ENCODE results near the gene NINJ1.

NINJ1 gene

GRCh38 chr9:93169444-93169843, 35.4 kb upstream of the NINJ1 start:
- no peak for TF ChIP-seq POLR2A (IDR thresholded peaks at IDR 0.05; ENCODE audit: low read length)
- no peak for TF ChIP-seq GATA1 (IDR thresholded peaks at IDR 0.05; ENCODE audit: low read depth, low read length)
- DNase-seq = no peak

- DNase-seq = no peak
- TF ChIP-seq GATA1 (IDR thresholded peaks at IDR 0.05; ENCODE audit: low read depth, low read length) = no peak
- TF ChIP-seq POLR2A (IDR thresholded peaks at IDR 0.05; ENCODE audit: low read length) = no peak
Observed at GRCh38 chr9:93168581-93168980, 34.5 kb upstream of the NINJ1 start.

- TF ChIP-seq POLR2A (IDR thresholded peaks at IDR 0.05; ENCODE audit: low read length) = no peak
- TF ChIP-seq GATA1 (IDR thresholded peaks at IDR 0.05; ENCODE audit: low read depth, low read length) = no peak
- no peak for DNase-seq
Observed at GRCh38 chr9:93167838-93168237, 33.8 kb upstream of the NINJ1 start.

GRCh38 chr9:93167185-93167584, 33.1 kb upstream of the NINJ1 start:
- DNase-seq = no peak
- no peak for TF ChIP-seq GATA1 (IDR thresholded peaks at IDR 0.05; ENCODE audit: low read depth, low read length)
- TF ChIP-seq POLR2A (IDR thresholded peaks at IDR 0.05; ENCODE audit: low read length) = no peak

- TF ChIP-seq GATA1 (IDR thresholded peaks at IDR 0.05; ENCODE audit: low read depth, low read length) (no peak), POLR2A (IDR thresholded peaks at IDR 0.05; ENCODE audit: low read length) (no peak)
- peak in 1 of 2 experiments; percentile 12 for DNase-seq
Observed at GRCh38 chr9:93166699-93167098, 32.6 kb upstream of the NINJ1 start.

- no peak for TF ChIP-seq POLR2A (IDR thresholded peaks at IDR 0.05; ENCODE audit: low read length)
- no peak for TF ChIP-seq GATA1 (IDR thresholded peaks at IDR 0.05; ENCODE audit: low read depth, low read length)
- DNase-seq = no peak
Observed at GRCh38 chr9:93164085-93164484, 30.0 kb upstream of the NINJ1 start.

- TF ChIP-seq POLR2A (IDR thresholded peaks at IDR 0.05; ENCODE audit: low read length) = no peak
- TF ChIP-seq GATA1 (IDR thresholded peaks at IDR 0.05; ENCODE audit: low read depth, low read length) = no peak
- DNase-seq = no peak
Observed at GRCh38 chr9:93161786-93162562, 27.9 kb upstream of the NINJ1 start.

- TF ChIP-seq GATA1 (IDR thresholded peaks at IDR 0.05; ENCODE audit: low read depth, low read length) (no peak), POLR2A (IDR thresholded peaks at IDR 0.05; ENCODE audit: low read length) (no peak)
- DNase-seq = peak; percentile 73 to 77
Observed at GRCh38 chr9:93159601-93160471, 25.8 kb upstream of the NINJ1 start.

GRCh38 chr9:93156475-93157008, 22.5 kb upstream of the NINJ1 start:
- DNase-seq = no peak
- TF ChIP-seq POLR2A (IDR thresholded peaks at IDR 0.05; ENCODE audit: low read length) = no peak
- TF ChIP-seq GATA1 (IDR thresholded peaks at IDR 0.05; ENCODE audit: low read depth, low read length) = no peak

GRCh38 chr9:93155716-93156474, 21.8 kb upstream of the NINJ1 start:
- no peak for DNase-seq
- no peak for TF ChIP-seq POLR2A (IDR thresholded peaks at IDR 0.05; ENCODE audit: low read length)
- TF ChIP-seq GATA1 (IDR thresholded peaks at IDR 0.05; ENCODE audit: low read depth, low read length) = no peak

GRCh38 chr9:93154293-93154903, 20.3 kb upstream of the NINJ1 start:
- no peak for TF ChIP-seq POLR2A (IDR thresholded peaks at IDR 0.05; ENCODE audit: low read length)
- TF ChIP-seq GATA1 (IDR thresholded peaks at IDR 0.05; ENCODE audit: low read depth, low read length) = no peak
- DNase-seq = peak; percentile 34 to 42

GRCh38 chr9:93151097-93151784, 17.2 kb upstream of the NINJ1 start:
- TF ChIP-seq GATA1 (IDR thresholded peaks at IDR 0.05; ENCODE audit: low read depth, low read length) (no peak), POLR2A (IDR thresholded peaks at IDR 0.05; ENCODE audit: low read length) (no peak)

GRCh38 chr9:93149361-93149760, 15.3 kb upstream of the NINJ1 start:
- TF ChIP-seq POLR2A (IDR thresholded peaks at IDR 0.05; ENCODE audit: low read length) (no peak), GATA1 (IDR thresholded peaks at IDR 0.05; ENCODE audit: low read depth, low read length) (no peak)
- DNase-seq = no peak

More at GRCh38 chr9:93151097-93151784, 17.2 kb upstream of the NINJ1 start:
- DNase-seq = no peak
